OCI-LY1 (cell line): ENCODE measurements around the gene PLVAP.

Experiments
- CTCF ChIP-seq: fragments of 200-600 bp; sonication (generic), shearing (Covaris generic); IDR thresholded peaks from 2 replicates; pipeline ENCODE4 v1.5.1; 2017; ENCODE audit warnings: mild to moderate bottlenecking, antibody characterized with exemption, low read length, moderate library complexity, mixed read lengths
- EZH2 ChIP-seq: fragments of 200-600 bp; sonication (generic), shearing (Covaris generic); IDR thresholded peaks from 2 replicates; pipeline ENCODE4 v1.8.0; 2017; ENCODE audit warnings: borderline replicate concordance, mixed run types, mild to moderate bottlenecking, antibody characterized with exemption, low read length, moderate library complexity, mixed read lengths

- peak; percentile 83 for TF ChIP-seq CTCF
- TF ChIP-seq EZH2 = no peak
Measured at GRCh38 chr19:17394891-17395415, 17.8 kb upstream of the PLVAP start.
